Kidney (tissue), 14 donors: ENCODE results near the gene CLDN9. TPM values are rescaled to one million over a fixed set of nuclear protein-coding genes. Genes with fewer than 3 reads are reported as not detected.

Experiments
- DNase-seq, 5 donors: peaks; one replicate each; pipeline ENCODE4 v3.0.0-alpha.2; 2013 to 2020
- FAIRE-seq: peaks from 2 replicates; lab custom pipeline; 2012; peaks lifted over from hg19 to GRCh38; lab: Jason Lieb, UNC
- H3K27ac ChIP-seq, 2 donors: one replicate each; pipeline ENCODE4 v1.7.0; 2013; ENCODE audit warnings: low read depth in 2 of 2, low read length in 2 of 2, inconsistent platforms in 1 of 2
- H3K27me3 ChIP-seq: one replicate; pipeline ENCODE4 v1.7.1; 2013; ENCODE audit warnings: low read length, inconsistent platforms; ENCODE audit not compliant: control insufficient read depth, insufficient read depth
- H3K36me3 ChIP-seq, 3 donors: one replicate each; pipeline versions ENCODE4 v1.7.0 to v1.7.1; 2013; ENCODE audit warnings: low read length in 3 of 3, control low read depth in 1 of 3, inconsistent platforms in 1 of 3; ENCODE audit not compliant: insufficient read depth in 3 of 3, control insufficient read depth in 2 of 3
- H3K4me1 ChIP-seq, 3 donors: one replicate each; pipeline versions ENCODE4 v1.7.0 to v1.7.1; 2013; ENCODE audit warnings: low read length in 3 of 3, inconsistent platforms in 1 of 3, low read depth in 1 of 3; ENCODE audit not compliant: control insufficient read depth in 2 of 3, insufficient read depth in 2 of 3
- H3K4me3 ChIP-seq, 3 donors: one replicate each; pipeline versions ENCODE4 v1.7.0 to v1.8.1; 2013; ENCODE audit warnings: low read length in 3 of 3, control low read depth in 1 of 3, inconsistent platforms in 1 of 3
- H3K9ac ChIP-seq, 3 donors: one replicate each; pipeline versions ENCODE4 v1.7.0 to v1.7.1; 2013; ENCODE audit warnings: low read length in 3 of 3, control low read depth in 1 of 3, inconsistent platforms in 1 of 3
- H3K9me3 ChIP-seq, 3 donors: one replicate each; pipeline versions ENCODE4 v1.7.0 to v1.7.1; 2013; ENCODE audit warnings: low read length in 3 of 3, control low read depth in 1 of 3, inconsistent platforms in 1 of 3; ENCODE audit not compliant: control insufficient read depth in 2 of 3, insufficient read depth in 1 of 3
- CTCF ChIP-seq: IDR thresholded peaks from 3 replicates; pipeline ENCODE4 v1.5.1; 2012; ENCODE audit warnings: mild to moderate bottlenecking, moderate library complexity, borderline replicate concordance; ENCODE audit not compliant: insufficient read depth; ENCODE audit errors: extremely low read depth
- intact Hi-C: fragments of 100-400 bp; cut with DNase I; formaldehyde crosslinking; loops from one replicate; pipeline ENCODE4 v1.11.1; 2022
- polyA plus RNA-seq: library from polyadenylated mRNA; stranded (reverse); fragments of 350-450 nt; fragmentation: Illumina TruSeq; extraction: RNeasy Lipid Tissue Mini Kit (QIAGEN cat#74804); gene quantifications from one replicate; pipeline ENCODE4 v1.2.3, GENCODE V29; 2014; ENCODE audit warnings: low read depth, low replicate concordance; ENCODE audit not compliant: insufficient read depth
- total RNA-seq: library from RNA; stranded (reverse); fragmentation: NEBNext Ultra II Directional; extraction: Animal tissue kit (Norgen Biotek cat#: 25700); gene quantifications from one replicate; pipeline ENCODE4 v1.2.1, GENCODE V29; 2021
- donor health status: control.
- donor health status: control.
- donor health status: control.
- donor health status: control.
- donor health status: control.
- donor health status: DM: yes; HTN: yes; CAD: no.
- donor health status: Normal renal cell carcinoma (clear cell type).

CLDN9 gene
- total and polyA plus RNA-seq, 2 donors from 2014 or later, result 0.60 TPM; not detected in 1

GRCh38 chr16:2992383-2993081, 20.2 kb upstream of the CLDN9 start:
- TF ChIP-seq CTCF, result no peak
- no peaks in the 10 kb centered on the region for H3K4me1 ChIP-seq
- no peaks in the 10 kb centered on the region for H3K9me3 ChIP-seq
- no peaks in the 10 kb centered on the region for H3K27me3 ChIP-seq
- intact Hi-C loops, result no loop called here
- DNase-seq, result no peak
- no peak overlapping the region for H3K27ac ChIP-seq
- H3K9ac ChIP-seq, result no peak overlapping the region
- FAIRE-seq, result no peak
- H3K36me3 ChIP-seq, result no peaks in the 10 kb centered on the region
- H3K4me3 ChIP-seq, result no peak overlapping the region

- no peak overlapping the region for H3K4me3 ChIP-seq
- TF ChIP-seq CTCF, result no peak
- H3K36me3 ChIP-seq, result no peaks in the 10 kb centered on the region
- H3K27ac ChIP-seq, result no peak overlapping the region
- intact Hi-C loops, result no loop called here
- no peak for FAIRE-seq
- DNase-seq, result no peak
- H3K9me3 ChIP-seq, result no peaks in the 10 kb centered on the region
- H3K9ac ChIP-seq, result no peak overlapping the region
- H3K27me3 ChIP-seq, result no peaks in the 10 kb centered on the region
- no peaks in the 10 kb centered on the region for H3K4me1 ChIP-seq
Observed at GRCh38 chr16:2996298-2996697, 16.4 kb upstream of the CLDN9 start.

GRCh38 chr16:2999929-3000328, 12.8 kb upstream of the CLDN9 start:
- Histone ChIP-seq H3K9me3 (no peaks in the 10 kb centered on the region), H3K27ac (no peak overlapping the region), H3K9ac (no peak overlapping the region), H3K27me3 (no peaks in the 10 kb centered on the region), H3K4me3 (no peak overlapping the region), H3K36me3 (no peaks in the 10 kb centered on the region), H3K4me1 (no peaks in the 10 kb centered on the region)
- DNase-seq (no peak), FAIRE-seq (no peak)
- TF ChIP-seq CTCF, result no peak
- intact Hi-C loops, result no loop called here

GRCh38 chr16:3000540-3000939, 12.2 kb upstream of the CLDN9 start:
- H3K9me3 ChIP-seq, result no peaks in the 10 kb centered on the region
- no peaks in the 10 kb centered on the region for H3K36me3 ChIP-seq
- no peak for DNase-seq
- FAIRE-seq, result no peak
- intact Hi-C loops, result no loop called here
- no peaks in the 10 kb centered on the region for H3K27me3 ChIP-seq
- no peaks in the 10 kb centered on the region for H3K4me1 ChIP-seq
- H3K4me3 ChIP-seq, result no peak overlapping the region
- no peak overlapping the region for H3K27ac ChIP-seq
- no peak overlapping the region for H3K9ac ChIP-seq
- TF ChIP-seq CTCF, result no peak
